BE2C (cell line): Measurements from ENCODE around the gene RAI1.

ENCODE experiments used
- DNase-seq: peaks from one replicate; pipeline ENCODE4 v3.0.0-alpha.2; 2020
- H3K27me3 ChIP-seq: fragments of 250-450 bp; sonication (Bioruptor Pico); 2 replicates; pipeline ENCODE4 v1.5.1; 2020; ENCODE audit warnings: mild to moderate bottlenecking
- H3K36me3 ChIP-seq: fragments of 250-450 bp; sonication (Bioruptor Pico); 2 replicates; pipeline ENCODE4 v1.5.1; 2020; ENCODE audit warnings: mild to moderate bottlenecking
- H3K4me1 ChIP-seq: fragments of 250-450 bp; sonication (Bioruptor Pico); 2 replicates; pipeline ENCODE4 v1.5.1; 2020
- H3K4me3 ChIP-seq: 2 replicates; pipeline ENCODE4 v1.5.1; 2011; ENCODE audit warnings: low read depth, low read length
- H3K9me3 ChIP-seq: fragments of 250-450 bp; sonication (Bioruptor Pico); 2 replicates; pipeline ENCODE4 v1.5.1; 2020
- TF ChIP-seq, protein P1 (sequence below): IDR thresholded peaks from 2 replicates; pipeline ENCODE4 v1.5.1; 2012; ENCODE audit warnings: mild to moderate bottlenecking, low read depth, low read length

The RAI1 gene

GRCh38 chr17:17754719-17755686 lies 73.7 kb downstream of the RAI1 start:
- Histone ChIP-seq H3K4me1 (peaks cover 26% of the 10 kb centered on the region), H3K27me3 (no peaks in the 10 kb centered on the region), H3K4me3 (no peak overlapping the region), H3K36me3 (no peaks in the 10 kb centered on the region), H3K9me3 (no peaks in the 10 kb centered on the region)
- no peak for DNase-seq
- TF ChIP-seq, protein P1, sequence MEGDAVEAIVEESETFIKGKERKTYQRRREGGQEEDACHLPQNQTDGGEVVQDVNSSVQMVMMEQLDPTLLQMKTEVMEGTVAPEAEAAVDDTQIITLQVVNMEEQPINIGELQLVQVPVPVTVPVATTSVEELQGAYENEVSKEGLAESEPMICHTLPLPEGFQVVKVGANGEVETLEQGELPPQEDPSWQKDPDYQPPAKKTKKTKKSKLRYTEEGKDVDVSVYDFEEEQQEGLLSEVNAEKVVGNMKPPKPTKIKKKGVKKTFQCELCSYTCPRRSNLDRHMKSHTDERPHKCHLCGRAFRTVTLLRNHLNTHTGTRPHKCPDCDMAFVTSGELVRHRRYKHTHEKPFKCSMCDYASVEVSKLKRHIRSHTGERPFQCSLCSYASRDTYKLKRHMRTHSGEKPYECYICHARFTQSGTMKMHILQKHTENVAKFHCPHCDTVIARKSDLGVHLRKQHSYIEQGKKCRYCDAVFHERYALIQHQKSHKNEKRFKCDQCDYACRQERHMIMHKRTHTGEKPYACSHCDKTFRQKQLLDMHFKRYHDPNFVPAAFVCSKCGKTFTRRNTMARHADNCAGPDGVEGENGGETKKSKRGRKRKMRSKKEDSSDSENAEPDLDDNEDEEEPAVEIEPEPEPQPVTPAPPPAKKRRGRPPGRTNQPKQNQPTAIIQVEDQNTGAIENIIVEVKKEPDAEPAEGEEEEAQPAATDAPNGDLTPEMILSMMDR, result no peak

DNA sequence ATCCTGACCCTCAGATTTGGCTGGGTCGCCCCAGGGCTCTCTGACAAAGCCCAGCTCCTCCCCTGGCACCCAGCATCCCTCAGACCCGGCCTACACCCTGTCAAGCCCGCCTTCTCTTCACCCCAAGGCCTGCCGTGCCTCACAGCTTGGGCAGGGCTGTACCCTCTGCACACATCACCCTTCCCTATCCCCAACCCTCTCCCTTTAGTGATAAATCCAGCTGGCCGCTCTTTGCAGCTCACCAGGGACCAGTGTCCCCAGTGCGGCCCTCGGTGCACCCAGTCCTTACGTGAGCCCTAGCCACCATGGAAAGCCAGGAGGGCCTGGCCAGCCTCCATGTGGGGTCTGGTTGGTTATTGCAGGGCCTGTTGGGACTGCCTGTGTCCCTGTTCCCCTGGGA lies 74.5 kb downstream of the RAI1 start:
- Histone ChIP-seq H3K4me3 (no peak overlapping the region), H3K4me1 (peaks cover 22% of the 10 kb centered on the region), H3K9me3 (no peaks in the 10 kb centered on the region), H3K36me3 (no peaks in the 10 kb centered on the region), H3K27me3 (no peaks in the 10 kb centered on the region)
- TF ChIP-seq, protein P1, result no peak
- peak; percentile 69 for DNase-seq

GRCh38 chr17:17757391-17757791 lies 76.1 kb downstream of the RAI1 start:
- no peaks in the 10 kb centered on the region for H3K27me3 ChIP-seq
- no peak overlapping the region for H3K4me3 ChIP-seq
- no peak for DNase-seq
- TF ChIP-seq, protein P1, result no peak
- no peaks in the 10 kb centered on the region for H3K36me3 ChIP-seq
- H3K4me1 ChIP-seq, result peaks cover 9% of the 10 kb centered on the region
- H3K9me3 ChIP-seq, result no peaks in the 10 kb centered on the region

GRCh38 chr17:17757956-17758845 lies 76.9 kb downstream of the RAI1 start:
- H3K9me3 ChIP-seq, result no peaks in the 10 kb centered on the region
- DNase-seq, result no peak
- H3K4me3 ChIP-seq, result no peak overlapping the region
- H3K27me3 ChIP-seq, result no peaks in the 10 kb centered on the region
- H3K4me1 ChIP-seq, result peaks cover 3% of the 10 kb centered on the region; the same call in 1 of the 2 replicates
- no peaks in the 10 kb centered on the region for H3K36me3 ChIP-seq
- TF ChIP-seq, protein P1, result no peak

- no peaks in the 10 kb centered on the region for H3K36me3 ChIP-seq
- H3K9me3 ChIP-seq, result no peaks in the 10 kb centered on the region
- TF ChIP-seq, protein P1, result no peak
- no peak overlapping the region for H3K4me3 ChIP-seq
- DNase-seq, result no peak
- H3K27me3 ChIP-seq, result no peaks in the 10 kb centered on the region
- H3K4me1 ChIP-seq, result peaks cover 3% of the 10 kb centered on the region; the same call in 1 of the 2 replicates
These were observed 77.8 kb downstream of the RAI1 start for GRCh38 chr17:17758941-17759563.
